ENCODE results near the gene VBP1. TPM values are rescaled to one million over a fixed set of nuclear protein-coding genes. Genes with fewer than 3 reads are reported as not detected.

The VBP1 gene
- total and polyA plus RNA-seq, 2 of the 8 experiments (the other 6 are each of a cell fraction or from before 2014, with no cell fraction given): 21.6 to 56.0 TPM

- no peak for TF ChIP-seq BCL11A (IDR thresholded peaks at IDR 0.05; ENCODE audit: low read depth in 2 of 2, low read length in 2 of 2)
Measured at GRCh38 chrX:155251391-155251790, 35.1 kb downstream of the VBP1 start (continued).

All from H1 (cell line).